GM12878 (cell line): ENCODE measurements around the gene KCNQ1. TPM values are rescaled to one million over a fixed set of nuclear protein-coding genes. Genes with fewer than 3 reads are reported as not detected.

ENCODE experiments used
- ATAC-seq: fragments of 200-7000 bp; cut with Tn5 transposase; 3 replicates; pipeline ENCODE4 v1.9.1; 2020; ENCODE audit warnings: mild to moderate bottlenecking, moderate library complexity
- BruUV-seq: library from RNA; stranded (reverse); fragments of 400-500 nt; replicated peaks from 2 replicates; lab custom pipeline; 2021; lab: Mats Ljungman, UMichigan
- CTCF ChIA-PET: fragments of 300-600 bp; sonication (Branson Sonifier 250); formaldehyde crosslinking; extraction: SDS; loops from one replicate; lab custom pipeline; 2021; ENCODE audit warnings: inconsistent platforms; lab: Yijun Ruan, JAX
- POLR2A ChIA-PET: fragments of 350-600 bp; formaldehyde crosslinking; extraction: SDS; loops from one replicate; lab custom pipeline; 2021; ENCODE audit warnings: inconsistent platforms; lab: Charles Lee
- RAD21 ChIA-PET: fragments of 300-600 bp; sonication (Branson Sonifier 250); formaldehyde crosslinking; loops from one replicate; lab custom pipeline; 2023; ENCODE audit warnings: antibody characterized with exemption; ENCODE audit not compliant: unreplicated experiment; lab: Charles Lee
- SMC1A ChIA-PET: fragments of 300-600 bp; sonication (Branson Sonifier 250); formaldehyde crosslinking; loops from one replicate; lab custom pipeline; 2023; ENCODE audit not compliant: unreplicated experiment, uncharacterized antibody; lab: Charles Lee
- DNase-seq: peaks from one replicate; pipeline ENCODE4 v3.0.0-alpha.2; 2011; ENCODE audit warnings: low read depth, low spot score
- FAIRE-seq: peaks from 3 replicates; lab custom pipeline; 2011; peaks lifted over from hg19 to GRCh38; lab: Jason Lieb, UNC
- H2AFZ ChIP-seq: 2 replicates; pipeline ENCODE4 v1.6.0; 2011; ENCODE audit warnings: low read depth, low read length, control low read depth; ENCODE audit not compliant: control insufficient read depth
- H3K27ac ChIP-seq: 2 replicates; pipeline ENCODE4 v1.5.1; 2011; ENCODE audit warnings: control low read depth; ENCODE audit not compliant: control insufficient read depth, insufficient read depth
- H3K27me3 ChIP-seq, 2 experiments: replicated peaks in 1 of 2; 2 replicates each; pipeline versions ENCODE4 v1.6.0 to v1.6.1; 2011; ENCODE audit warnings: low read length in 1 of 2; ENCODE audit not compliant: control insufficient read depth in 2 of 2, insufficient read depth in 2 of 2
- H3K36me3 ChIP-seq, 2 experiments: 2 replicates each; pipeline ENCODE4 v1.5.1; 2011; ENCODE audit warnings: low read length in 1 of 2; ENCODE audit not compliant: control insufficient read depth in 2 of 2, insufficient read depth in 2 of 2
- H3K4me1 ChIP-seq: 2 replicates; pipeline ENCODE4 v1.6.1; 2011; ENCODE audit warnings: mild to moderate bottlenecking, low read length, moderate library complexity, mixed read lengths; ENCODE audit not compliant: control insufficient read depth, insufficient read depth
- H3K4me2 ChIP-seq: 2 replicates; pipeline ENCODE4 v1.6.0; 2011; ENCODE audit warnings: control low read depth; ENCODE audit not compliant: control insufficient read depth, insufficient read depth
- H3K4me3 ChIP-seq: fragments of 200-600 bp; sonication (generic); 2 replicates; pipeline ENCODE4 v1.5.1; 2016
- H3K79me2 ChIP-seq: 2 replicates; pipeline ENCODE4 v1.6.0; 2011; ENCODE audit warnings: low read length; ENCODE audit not compliant: control insufficient read depth, insufficient read depth
- H3K9ac ChIP-seq: 2 replicates; pipeline ENCODE4 v1.8.0; 2011; ENCODE audit warnings: low read length, control low read depth, mixed read lengths; ENCODE audit not compliant: control insufficient read depth, insufficient read depth
- H3K9me3 ChIP-seq: replicated peaks from 3 replicates; pipeline ENCODE4 v1.5.1; 2011; ENCODE audit warnings: mild to moderate bottlenecking, low read length; ENCODE audit not compliant: control insufficient read depth, insufficient read depth
- H4K20me1 ChIP-seq: 2 replicates; pipeline ENCODE4 v1.6.0; 2011; ENCODE audit not compliant: control insufficient read depth, insufficient read depth
- WGBS: methylation state at CpG from one replicate; pipeline ENCODE4 v1.1.6; 2016; ENCODE audit warnings: low lambda C conversion rate; ENCODE audit not compliant: insufficient replicate concordance, insufficient coverage; ENCODE audit errors: missing lambda C conversion rate; 5-methylcytosine and 5-hydroxymethylcytosine counted together
- in situ Hi-C: fragments of 300-500 bp; cut with MboI; formaldehyde crosslinking; loops from 9 replicates; pipeline ENCODE4 v1.14.3; 2018; ENCODE audit warnings: mixed read lengths
- intact Hi-C: fragments of 100-400 bp; cut with micrococcal nuclease; formaldehyde crosslinking; loops from one replicate; pipeline ENCODE4 v1.14.2; 2022; ENCODE audit not compliant: unreplicated experiment
- polyA plus RNA-seq, 11 experiments: library from polyadenylated mRNA; depleted of rRNA in 4 of 11; unstranded in 6 of 11; stranded (reverse) in 5 of 11; fragments of >200 nt; fragmentation: Nextera tagmentation in 4 of 11; fragmentation: Illumina TruSeq in 1 of 11; extraction: Ambion mirVana in 4 of 11; extraction: Trizol in 1 of 11; gene quantifications; 1 replicate in 1 of 11; 2 replicates in 10 of 11; pipeline versions ENCODE4 v1.2.1 to v1.2.3, GENCODE V29; 2011 to 2016; ENCODE audit warnings: inconsistent platforms in 2 of 11, missing spikeins in 2 of 11, low read depth in 1 of 11
- total RNA-seq, 4 experiments: library from RNA; depleted of rRNA in 3 of 4; stranded (reverse); fragments of >200 nt in 3 of 4; fragmentation: Illumina TruSeq in 1 of 4; extraction: Trizol in 1 of 4; gene quantifications; 2 replicates each; pipeline versions ENCODE4 v1.2.1 to v1.2.3, GENCODE V29; 2013 to 2021
- TF ChIP-seq, protein P1 (sequence below): fragments of 450-650 bp; formaldehyde crosslinking; IDR thresholded peaks from 2 replicates; pipeline ENCODE4 v1.4.0; 2022; ENCODE audit warnings: mild to moderate bottlenecking, moderate library complexity
- TF ChIP-seq, protein P2 (sequence below): fragments of 450-650 bp; IDR thresholded peaks from 2 replicates; pipeline ENCODE4 v1.6.1; 2017; ENCODE audit warnings: mild to moderate bottlenecking, moderate library complexity
- TF ChIP-seq, protein P3 (sequence below): IDR thresholded peaks from 2 replicates; pipeline ENCODE4 v1.6.1; 2012; ENCODE audit warnings: improper control_type of control experiment, low read depth, low read length; ENCODE audit not compliant: insufficient replicate concordance

KCNQ1 gene
- total and polyA plus RNA-seq, 10 of the 15 experiments (the other 5 are each of a cell fraction or from before 2014, with no cell fraction given): 0.03 to 0.15 (median 0.12) TPM; not detected in 7

DNA sequence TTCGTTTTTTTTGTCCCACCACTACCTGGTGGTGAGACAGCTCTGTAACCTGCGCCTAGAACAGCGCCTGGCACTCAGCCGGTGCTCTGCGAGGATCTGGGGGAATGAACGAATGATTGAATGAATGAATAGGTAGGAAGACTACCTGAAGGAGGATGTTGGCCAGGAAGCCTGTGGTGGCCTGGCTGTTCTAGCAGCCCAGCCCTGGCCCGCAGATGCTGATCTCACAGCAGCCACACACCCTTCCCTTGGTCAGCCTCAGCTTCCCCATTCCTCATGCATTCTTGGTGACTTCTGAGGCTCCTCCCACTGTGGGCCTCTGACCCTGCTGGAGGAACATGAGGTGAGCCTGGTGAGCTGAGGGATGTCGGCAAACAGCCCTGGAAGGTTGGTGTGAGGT is 4.2 kb upstream of the KCNQ1 start:
- Histone ChIP-seq H4K20me1 (no peaks in the 10 kb centered on the region), H3K27ac (no peak overlapping the region), H3K9ac (no peak overlapping the region), H3K4me2 (no peak overlapping the region), H3K27me3 (peaks cover 2% of the 10 kb centered on the region in 2 experiments; a peak in 3 of 4 replicates), H3K9me3 (no peaks in the 10 kb centered on the region; the same call in 2 of the 3 replicates), H3K36me3 (no peaks in the 10 kb centered on the region), H2AFZ (no peak overlapping the region), H3K4me1 (no peaks in the 10 kb centered on the region), H3K4me3 (no peak overlapping the region), H3K79me2 (no peaks in the 10 kb centered on the region)
- ChIA-PET CTCF (no interaction called here), SMC1A (no interaction called here), RAD21 (interaction anchor here (0.7 kb wide), 1 partner anchor 20 kb away, joined by 3 read pairs; no protein-coding TSS in a partner anchor), POLR2A (no interaction called here)
- ATAC-seq (no peak), FAIRE-seq (no peak), DNase-seq (no peak)
- BruUV-seq: no TSS peak
- intact Hi-C loops (no loop called here), in situ Hi-C loops (no loop called here)
- 45% methylated on average over 8 of the region's 8 CpGs for WGBS
- TF ChIP-seq, protein P1, sequence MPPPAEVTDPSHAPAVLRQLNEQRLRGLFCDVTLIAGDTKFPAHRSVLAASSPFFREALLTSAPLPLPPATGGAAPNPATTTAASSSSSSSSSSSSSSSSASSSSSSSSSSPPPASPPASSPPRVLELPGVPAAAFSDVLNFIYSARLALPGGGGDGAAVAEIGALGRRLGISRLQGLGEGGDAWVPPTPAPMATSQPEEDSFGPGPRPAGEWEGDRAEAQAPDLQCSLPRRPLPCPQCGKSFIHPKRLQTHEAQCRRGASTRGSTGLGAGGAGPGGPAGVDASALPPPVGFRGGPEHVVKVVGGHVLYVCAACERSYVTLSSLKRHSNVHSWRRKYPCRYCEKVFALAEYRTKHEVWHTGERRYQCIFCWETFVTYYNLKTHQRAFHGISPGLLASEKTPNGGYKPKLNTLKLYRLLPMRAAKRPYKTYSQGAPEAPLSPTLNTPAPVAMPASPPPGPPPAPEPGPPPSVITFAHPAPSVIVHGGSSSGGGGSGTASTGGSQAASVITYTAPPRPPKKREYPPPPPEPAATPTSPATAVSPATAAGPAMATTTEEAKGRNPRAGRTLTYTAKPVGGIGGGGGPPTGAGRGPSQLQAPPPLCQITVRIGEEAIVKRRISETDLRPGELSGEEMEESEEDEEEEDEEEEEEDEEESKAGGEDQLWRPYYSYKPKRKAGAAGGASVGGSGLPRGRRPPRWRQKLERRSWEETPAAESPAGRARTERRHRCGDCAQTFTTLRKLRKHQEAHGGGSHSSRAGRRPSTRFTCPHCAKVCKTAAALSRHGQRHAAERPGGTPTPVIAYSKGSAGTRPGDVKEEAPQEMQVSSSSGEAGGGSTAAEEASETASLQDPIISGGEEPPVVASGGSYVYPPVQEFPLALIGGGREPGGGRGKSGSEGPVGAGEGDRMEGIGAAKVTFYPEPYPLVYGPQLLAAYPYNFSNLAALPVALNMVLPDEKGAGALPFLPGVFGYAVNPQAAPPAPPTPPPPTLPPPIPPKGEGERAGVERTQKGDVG (CRISPR knock-in tag): no peak
- TF ChIP-seq, protein P2, sequence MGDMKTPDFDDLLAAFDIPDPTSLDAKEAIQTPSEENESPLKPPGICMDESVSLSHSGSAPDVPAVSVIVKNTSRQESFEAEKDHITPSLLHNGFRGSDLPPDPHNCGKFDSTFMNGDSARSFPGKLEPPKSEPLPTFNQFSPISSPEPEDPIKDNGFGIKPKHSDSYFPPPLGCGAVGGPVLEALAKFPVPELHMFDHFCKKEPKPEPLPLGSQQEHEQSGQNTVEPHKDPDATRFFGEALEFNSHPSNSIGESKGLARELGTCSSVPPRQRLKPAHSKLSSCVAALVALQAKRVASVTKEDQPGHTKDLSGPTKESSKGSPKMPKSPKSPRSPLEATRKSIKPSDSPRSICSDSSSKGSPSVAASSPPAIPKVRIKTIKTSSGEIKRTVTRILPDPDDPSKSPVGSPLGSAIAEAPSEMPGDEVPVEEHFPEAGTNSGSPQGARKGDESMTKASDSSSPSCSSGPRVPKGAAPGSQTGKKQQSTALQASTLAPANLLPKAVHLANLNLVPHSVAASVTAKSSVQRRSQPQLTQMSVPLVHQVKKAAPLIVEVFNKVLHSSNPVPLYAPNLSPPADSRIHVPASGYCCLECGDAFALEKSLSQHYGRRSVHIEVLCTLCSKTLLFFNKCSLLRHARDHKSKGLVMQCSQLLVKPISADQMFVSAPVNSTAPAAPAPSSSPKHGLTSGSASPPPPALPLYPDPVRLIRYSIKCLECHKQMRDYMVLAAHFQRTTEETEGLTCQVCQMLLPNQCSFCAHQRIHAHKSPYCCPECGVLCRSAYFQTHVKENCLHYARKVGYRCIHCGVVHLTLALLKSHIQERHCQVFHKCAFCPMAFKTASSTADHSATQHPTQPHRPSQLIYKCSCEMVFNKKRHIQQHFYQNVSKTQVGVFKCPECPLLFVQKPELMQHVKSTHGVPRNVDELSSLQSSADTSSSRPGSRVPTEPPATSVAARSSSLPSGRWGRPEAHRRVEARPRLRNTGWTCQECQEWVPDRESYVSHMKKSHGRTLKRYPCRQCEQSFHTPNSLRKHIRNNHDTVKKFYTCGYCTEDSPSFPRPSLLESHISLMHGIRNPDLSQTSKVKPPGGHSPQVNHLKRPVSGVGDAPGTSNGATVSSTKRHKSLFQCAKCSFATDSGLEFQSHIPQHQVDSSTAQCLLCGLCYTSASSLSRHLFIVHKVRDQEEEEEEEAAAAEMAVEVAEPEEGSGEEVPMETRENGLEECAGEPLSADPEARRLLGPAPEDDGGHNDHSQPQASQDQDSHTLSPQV: no peak
- TF ChIP-seq, protein P3, sequence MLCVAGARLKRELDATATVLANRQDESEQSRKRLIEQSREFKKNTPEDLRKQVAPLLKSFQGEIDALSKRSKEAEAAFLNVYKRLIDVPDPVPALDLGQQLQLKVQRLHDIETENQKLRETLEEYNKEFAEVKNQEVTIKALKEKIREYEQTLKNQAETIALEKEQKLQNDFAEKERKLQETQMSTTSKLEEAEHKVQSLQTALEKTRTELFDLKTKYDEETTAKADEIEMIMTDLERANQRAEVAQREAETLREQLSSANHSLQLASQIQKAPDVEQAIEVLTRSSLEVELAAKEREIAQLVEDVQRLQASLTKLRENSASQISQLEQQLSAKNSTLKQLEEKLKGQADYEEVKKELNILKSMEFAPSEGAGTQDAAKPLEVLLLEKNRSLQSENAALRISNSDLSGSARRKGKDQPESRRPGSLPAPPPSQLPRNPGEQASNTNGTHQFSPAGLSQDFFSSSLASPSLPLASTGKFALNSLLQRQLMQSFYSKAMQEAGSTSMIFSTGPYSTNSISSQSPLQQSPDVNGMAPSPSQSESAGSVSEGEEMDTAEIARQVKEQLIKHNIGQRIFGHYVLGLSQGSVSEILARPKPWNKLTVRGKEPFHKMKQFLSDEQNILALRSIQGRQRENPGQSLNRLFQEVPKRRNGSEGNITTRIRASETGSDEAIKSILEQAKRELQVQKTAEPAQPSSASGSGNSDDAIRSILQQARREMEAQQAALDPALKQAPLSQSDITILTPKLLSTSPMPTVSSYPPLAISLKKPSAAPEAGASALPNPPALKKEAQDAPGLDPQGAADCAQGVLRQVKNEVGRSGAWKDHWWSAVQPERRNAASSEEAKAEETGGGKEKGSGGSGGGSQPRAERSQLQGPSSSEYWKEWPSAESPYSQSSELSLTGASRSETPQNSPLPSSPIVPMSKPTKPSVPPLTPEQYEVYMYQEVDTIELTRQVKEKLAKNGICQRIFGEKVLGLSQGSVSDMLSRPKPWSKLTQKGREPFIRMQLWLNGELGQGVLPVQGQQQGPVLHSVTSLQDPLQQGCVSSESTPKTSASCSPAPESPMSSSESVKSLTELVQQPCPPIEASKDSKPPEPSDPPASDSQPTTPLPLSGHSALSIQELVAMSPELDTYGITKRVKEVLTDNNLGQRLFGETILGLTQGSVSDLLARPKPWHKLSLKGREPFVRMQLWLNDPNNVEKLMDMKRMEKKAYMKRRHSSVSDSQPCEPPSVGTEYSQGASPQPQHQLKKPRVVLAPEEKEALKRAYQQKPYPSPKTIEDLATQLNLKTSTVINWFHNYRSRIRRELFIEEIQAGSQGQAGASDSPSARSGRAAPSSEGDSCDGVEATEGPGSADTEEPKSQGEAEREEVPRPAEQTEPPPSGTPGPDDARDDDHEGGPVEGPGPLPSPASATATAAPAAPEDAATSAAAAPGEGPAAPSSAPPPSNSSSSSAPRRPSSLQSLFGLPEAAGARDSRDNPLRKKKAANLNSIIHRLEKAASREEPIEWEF: no peak
